ENCODE data around the gene THBS3.
"Not testable (repeated sequence)": the region's sequence is repeated elsewhere in the genome, so short reads cannot be mapped to it uniquely, and the experiment has no call there.

THBS3 gene

GRCh38 chr1:155167166-155168104 is 40.3 kb downstream of the THBS3 start:
- no peak overlapping the region for H3K4me3 ChIP-seq (ENCODE audit: low read depth, low read length)

GRCh38 chr1:155166471-155167165 is 41.1 kb downstream of the THBS3 start:
- no peak for TF ChIP-seq CTCF (IDR thresholded peaks at IDR 0.05; ENCODE audit: borderline replicate concordance, insufficient read depth, low read depth, low read length)
- H3K4me3 ChIP-seq (ENCODE audit: low read depth, low read length) = no peak overlapping the region

More at GRCh38 chr1:155167166-155168104, 40.3 kb downstream of the THBS3 start:
- TF ChIP-seq CTCF (IDR thresholded peaks at IDR 0.05; ENCODE audit: borderline replicate concordance, insufficient read depth, low read depth, low read length) = peak; percentile 91

- no peak for TF ChIP-seq CTCF (IDR thresholded peaks at IDR 0.05; ENCODE audit: borderline replicate concordance, insufficient read depth, low read depth, low read length)
- no peak overlapping the region for H3K4me3 ChIP-seq (ENCODE audit: low read depth, low read length)
Measured at GRCh38 chr1:155166051-155166470, 41.6 kb downstream of the THBS3 start.

GRCh38 chr1:155164625-155165024 is 43.1 kb downstream of the THBS3 start:
- not testable (repeated sequence) for H3K4me3 ChIP-seq (ENCODE audit: low read depth, low read length)

GRCh38 chr1:155163785-155164184 is 43.9 kb downstream of the THBS3 start:
- not testable (repeated sequence) for H3K4me3 ChIP-seq (ENCODE audit: low read depth, low read length)

- H3K4me3 ChIP-seq (ENCODE audit: low read depth, low read length) = not testable (repeated sequence)
Measured at GRCh38 chr1:155162631-155163030, 45.1 kb downstream of the THBS3 start.

GRCh38 chr1:155160128-155160527 is 47.6 kb downstream of the THBS3 start:
- no peak overlapping the region for H3K4me3 ChIP-seq (ENCODE audit: low read depth, low read length)
- TF ChIP-seq CTCF (IDR thresholded peaks at IDR 0.05; ENCODE audit: borderline replicate concordance, insufficient read depth, low read depth, low read length) = no peak

GRCh38 chr1:155158991-155159390 is 48.7 kb downstream of the THBS3 start:
- TF ChIP-seq CTCF (IDR thresholded peaks at IDR 0.05; ENCODE audit: borderline replicate concordance, insufficient read depth, low read depth, low read length) = no peak
- H3K4me3 ChIP-seq (ENCODE audit: low read depth, low read length) = no peak overlapping the region

- not testable (repeated sequence) for H3K4me3 ChIP-seq (ENCODE audit: low read depth, low read length)
Measured at GRCh38 chr1:155155996-155156643, 51.6 kb downstream of the THBS3 start.

Measured in GM12875 (cell line).